Activated CD4-positive, CD25-positive, alpha-beta regulatory T cell treated with anti-CD3 and anti-CD28 coated beads, Interleukin-2, amount 50 U/mL, for 16 hours (primary cell): Measurements from ENCODE around the gene ADARB2.

Source experiments
- DNase-seq: peaks from one replicate; pipeline ENCODE4 v3.0.0-alpha.2; 2020; ENCODE audit warnings: low read depth, low spot score

Gene ADARB2

GRCh38 chr10:1194161-1194560 is 543.2 kb downstream of the ADARB2 start:
- no peak for DNase-seq

GRCh38 chr10:1193561-1193960 is 543.8 kb downstream of the ADARB2 start:
- DNase-seq: no peak

GRCh38 chr10:1191752-1192151 is 545.6 kb downstream of the ADARB2 start:
- DNase-seq: no peak

- DNase-seq: no peak
These were observed 546.4 kb downstream of the ADARB2 start for GRCh38 chr10:1190791-1191490.

- no peak for DNase-seq
These were observed 547.3 kb downstream of the ADARB2 start for GRCh38 chr10:1190052-1190395.

DNA sequence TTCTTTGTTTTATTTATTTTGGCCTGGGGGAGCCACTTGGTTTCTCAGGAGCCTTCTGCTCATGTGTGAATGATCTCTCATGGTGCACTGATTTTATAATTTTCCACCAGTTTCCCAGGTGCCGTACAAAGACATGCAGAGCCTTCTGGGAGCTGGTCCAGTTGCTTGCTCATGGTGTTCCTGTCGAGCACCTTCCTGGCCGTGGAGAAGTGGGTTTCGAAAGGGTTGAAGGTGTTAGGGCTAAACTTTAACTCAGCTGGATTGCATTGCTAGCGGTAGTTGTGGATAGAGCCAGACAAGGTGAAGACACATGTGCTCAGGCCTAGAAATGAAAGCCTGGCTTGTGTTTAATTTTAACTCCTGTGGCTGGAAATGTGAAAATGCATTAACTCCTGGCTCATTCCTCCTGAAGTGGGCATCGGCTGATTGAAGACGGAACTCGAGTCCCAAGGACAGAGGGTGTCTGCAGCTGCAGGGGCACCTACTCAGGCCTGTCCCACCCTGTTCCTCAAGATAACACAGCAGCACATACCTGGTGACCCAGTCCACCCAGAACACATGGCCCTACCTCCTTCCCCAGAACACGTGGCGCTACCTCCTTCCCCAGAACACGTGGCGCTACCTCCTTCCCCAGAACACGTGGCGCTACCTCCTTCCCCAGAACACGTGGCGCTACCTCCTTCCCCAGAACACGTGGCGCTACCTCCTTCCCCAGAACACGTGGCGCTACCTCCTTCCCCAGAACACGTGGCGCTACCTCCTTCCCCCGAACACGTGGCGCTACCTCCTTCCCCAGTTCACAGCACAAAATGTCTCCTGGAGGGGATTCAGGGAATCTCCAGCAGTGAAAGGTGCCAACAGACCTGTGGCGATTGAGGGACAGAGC is 547.9 kb downstream of the ADARB2 start:
- no peak for DNase-seq

GRCh38 chr10:1188558-1189135 is 548.7 kb downstream of the ADARB2 start:
- DNase-seq: no peak

DNA sequence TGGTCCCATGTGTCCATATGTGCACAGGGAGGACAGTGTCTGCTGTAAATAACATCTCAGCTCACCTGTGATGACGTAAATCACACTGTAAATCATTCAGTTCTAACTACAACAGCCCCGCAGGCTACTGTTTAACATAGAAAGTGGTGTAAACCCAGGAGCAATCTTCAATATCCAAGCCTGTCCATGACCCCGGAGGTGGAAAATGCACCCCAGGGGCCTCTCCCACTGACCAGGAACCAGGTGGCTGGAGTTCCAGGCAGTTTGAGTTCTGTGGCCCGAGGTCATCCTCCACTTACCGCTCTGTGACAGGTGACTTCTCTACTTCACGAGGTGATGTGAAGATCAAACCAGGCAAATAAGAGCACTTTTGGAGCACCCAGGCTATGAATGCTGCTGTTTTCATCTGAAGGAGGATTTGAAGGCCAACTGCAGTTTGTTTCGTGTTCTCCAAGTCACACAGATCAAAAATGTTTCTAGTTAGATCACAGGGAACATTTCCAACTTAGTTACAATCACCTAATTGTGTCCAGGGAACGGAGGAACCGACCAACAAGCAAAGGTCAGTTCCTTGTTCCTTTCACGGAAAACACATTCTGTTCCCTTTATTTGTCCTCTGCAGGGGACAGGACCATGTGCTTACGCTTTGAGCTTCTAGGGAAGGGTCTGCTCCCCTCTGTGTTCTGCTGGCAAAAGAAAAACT is 549.3 kb downstream of the ADARB2 start:
- DNase-seq: no peak

GRCh38 chr10:1187151-1187854 is 550.0 kb downstream of the ADARB2 start:
- DNase-seq: no peak

DNA sequence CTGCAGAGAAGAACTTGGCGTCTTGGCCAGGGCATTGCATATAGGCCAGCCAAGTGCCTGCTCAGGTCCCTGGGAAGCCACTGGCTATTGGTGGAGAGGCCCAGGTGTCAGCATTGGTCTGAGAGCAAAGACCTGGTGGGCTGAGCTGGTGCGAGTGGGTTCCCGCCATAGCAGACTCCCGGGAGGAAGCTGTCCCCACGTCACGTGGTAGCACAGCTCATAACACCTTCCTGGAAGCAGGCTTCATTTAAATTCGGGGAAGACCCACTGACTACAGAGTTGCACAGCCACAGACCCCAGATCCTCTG is 550.7 kb downstream of the ADARB2 start:
- DNase-seq: no peak

DNA sequence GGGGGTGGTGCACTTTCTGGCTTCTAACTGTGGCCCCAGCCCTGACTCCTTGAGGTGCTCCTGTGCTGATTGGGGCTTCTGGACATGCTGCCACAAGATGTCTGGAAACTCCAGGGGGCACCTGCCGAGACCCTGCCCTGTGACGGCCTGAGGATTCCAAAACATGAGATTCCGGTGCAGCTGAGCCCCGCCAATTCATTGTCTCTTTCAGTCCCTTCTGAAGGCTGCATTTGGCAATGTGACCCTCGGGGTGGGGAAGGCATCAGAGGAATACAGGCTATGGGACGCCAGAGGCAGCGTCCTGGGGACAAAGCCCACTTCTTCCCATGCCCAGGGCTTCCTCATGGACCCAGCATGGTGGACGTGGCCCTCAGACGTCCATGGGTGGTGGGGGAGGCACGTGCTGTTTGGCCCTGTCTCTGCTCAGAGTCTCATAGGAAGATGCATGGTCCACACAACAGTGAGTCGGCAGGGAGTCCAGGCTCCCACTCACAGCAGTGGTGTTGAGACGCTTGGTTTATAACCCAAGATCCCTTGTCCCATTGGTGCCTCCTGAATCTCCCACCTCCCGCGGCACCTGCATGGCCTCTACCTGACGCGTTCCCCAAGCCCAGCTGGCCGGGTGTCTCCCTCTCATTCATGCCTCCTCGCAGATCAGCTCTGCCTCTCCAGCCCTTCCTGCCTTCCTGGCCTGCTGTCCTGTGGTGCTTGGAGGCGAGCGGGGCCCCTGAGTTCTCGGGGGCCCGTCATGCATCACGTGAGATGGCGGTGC is 551.2 kb downstream of the ADARB2 start:
- no peak for DNase-seq

DNA sequence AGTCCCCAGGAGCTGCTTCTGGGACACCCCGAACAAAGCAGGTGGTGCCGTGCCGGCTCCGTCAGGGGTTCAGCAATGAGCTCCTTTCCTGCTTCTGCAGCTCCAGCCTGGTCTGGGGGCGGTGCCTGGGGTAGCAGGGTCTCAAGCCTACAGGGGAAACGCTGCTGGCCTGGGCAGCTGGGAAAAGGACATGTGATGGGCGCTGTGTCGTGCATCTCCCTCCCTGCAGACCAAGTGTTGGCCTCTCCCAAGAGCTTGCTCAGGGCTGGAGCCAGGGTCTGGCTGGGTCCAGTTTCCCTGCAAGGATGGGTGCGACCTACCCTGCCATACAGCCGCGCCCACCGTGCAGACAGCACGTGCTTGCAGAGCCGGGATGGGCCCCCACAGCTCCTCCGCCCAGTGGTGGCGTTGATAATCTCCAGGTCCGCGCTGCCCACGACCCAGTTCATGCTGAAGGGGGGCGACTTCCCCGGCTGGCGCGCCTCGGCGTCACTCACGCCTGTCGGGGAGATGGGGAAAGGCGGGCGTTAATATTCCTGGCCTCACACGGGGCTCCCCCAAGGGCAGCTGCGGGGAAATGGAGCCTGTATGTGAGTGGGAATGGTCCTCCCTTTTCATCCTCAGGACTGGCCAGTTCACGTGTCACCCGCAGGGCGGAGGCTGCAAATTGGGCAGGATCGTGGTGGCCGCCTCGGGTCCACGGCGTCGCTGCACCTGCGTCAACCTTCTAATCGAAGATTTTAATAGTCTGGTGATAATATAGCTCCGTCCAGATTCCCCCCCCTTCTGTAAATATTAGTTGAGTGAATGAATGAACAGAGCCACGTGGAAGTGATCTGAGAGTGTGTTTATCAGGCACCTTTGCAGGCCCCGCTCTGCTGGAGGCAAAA is 552.5 kb downstream of the ADARB2 start:
- no peak for DNase-seq

DNA sequence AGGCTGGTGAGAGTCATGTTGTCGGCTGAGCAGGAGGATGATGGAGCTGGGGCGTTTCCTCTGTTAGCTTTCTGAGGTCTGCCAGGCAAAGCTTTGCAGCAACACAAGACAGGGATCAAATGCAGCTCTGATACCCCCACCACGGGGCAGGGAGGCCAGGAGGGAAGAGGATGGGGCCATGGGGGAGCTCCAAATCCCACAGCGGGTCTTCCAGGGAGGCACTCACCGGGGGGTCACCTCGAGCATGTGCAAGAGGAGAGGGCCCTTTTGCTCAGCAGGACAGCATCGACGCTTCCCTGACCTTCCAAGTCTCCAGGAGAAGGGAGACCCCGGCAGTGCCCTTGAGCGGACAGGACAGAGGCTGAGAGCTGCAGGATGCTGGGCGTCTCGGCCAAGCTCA is 553.6 kb downstream of the ADARB2 start:
- DNase-seq: no peak

GRCh38 chr10:1183033-1183396 is 554.3 kb downstream of the ADARB2 start:
- no peak for DNase-seq

DNA sequence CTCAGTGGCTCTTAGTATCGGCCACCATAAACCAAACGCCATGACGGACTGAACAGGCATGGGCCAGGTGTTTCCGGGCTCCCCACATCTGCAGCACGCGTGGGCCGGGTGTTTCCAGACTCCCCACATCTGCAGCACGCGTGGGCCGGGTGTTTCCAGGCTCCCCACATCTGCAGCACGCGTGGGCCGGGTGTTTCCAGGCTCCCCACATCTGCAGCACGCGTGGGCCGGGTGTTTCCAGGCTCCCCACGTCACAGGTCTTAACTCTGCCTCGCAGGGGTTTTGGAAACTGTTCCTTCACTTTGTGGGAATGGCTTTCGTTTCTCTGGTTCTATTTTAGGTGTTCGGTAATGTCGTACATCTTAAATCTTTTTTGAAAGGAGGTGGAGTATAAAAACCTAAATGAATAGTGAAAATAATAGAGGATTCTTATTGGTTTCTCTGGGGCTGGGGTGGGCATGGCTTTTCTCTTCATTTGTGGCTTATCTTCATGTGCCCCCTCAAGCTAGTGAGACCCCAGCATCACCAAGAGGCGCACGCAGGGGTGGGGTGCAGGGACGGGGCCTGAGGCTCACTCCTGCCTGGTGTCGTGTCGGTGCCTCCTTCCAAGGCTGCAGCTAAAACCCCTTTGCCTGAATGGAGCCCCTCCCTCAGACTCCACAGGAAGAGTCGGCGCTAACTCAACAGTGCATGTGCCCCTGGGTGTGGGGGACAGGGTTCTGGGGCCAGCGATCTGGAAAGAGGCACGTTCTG is 554.9 kb downstream of the ADARB2 start:
- DNase-seq: no peak

DNA sequence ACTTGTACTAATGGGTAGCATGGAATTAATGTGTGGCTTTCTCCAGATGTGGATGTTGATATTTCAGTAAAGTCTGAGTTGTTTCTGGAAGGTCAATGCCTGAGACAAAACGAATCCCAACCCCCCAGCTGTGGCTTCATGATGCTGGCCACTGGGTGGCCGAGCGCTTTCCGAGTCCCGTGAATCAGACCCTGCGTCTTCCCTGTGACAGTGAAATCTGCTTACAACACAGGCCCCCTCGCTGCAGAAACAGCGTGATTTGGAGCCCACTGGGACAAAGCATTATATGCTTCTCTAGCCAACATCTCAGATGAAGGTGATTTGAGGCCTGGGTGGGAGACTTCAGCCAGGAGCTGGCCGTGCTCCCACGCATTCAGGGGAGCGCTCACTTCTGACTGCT is 556.5 kb downstream of the ADARB2 start:
- no peak for DNase-seq

DNA sequence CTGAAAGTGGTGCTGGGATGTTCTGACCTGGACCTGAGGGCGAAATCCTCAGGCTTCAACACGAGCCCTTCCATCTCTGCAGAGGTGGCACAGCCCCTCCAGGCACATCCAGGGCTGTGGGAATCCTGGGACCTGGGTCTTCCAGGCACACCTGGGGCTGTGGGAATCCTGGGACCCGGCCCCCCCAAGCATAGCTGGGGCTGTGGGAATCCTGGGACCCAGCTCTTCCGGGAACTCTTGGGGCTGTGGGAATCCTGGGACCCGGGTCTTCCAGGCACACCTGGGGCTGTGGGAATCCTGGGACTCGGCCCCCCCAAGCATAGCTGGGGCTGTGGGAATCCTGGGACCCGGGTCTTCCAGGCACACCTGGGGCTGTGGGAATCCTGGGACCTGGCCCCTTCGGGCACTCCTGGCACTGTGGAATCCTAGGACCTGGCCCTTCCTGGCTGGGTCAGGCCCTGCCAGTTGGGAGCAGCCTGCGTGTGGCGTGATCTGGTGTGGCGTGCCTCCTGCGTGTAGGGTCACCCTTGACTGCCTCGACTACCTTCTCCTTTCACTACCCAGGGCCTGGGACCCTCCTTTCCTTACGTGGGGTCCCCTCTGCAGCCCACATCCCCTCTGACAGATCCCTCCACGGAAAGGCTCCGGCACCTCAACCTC is 557.1 kb downstream of the ADARB2 start:
- no peak for DNase-seq

DNA sequence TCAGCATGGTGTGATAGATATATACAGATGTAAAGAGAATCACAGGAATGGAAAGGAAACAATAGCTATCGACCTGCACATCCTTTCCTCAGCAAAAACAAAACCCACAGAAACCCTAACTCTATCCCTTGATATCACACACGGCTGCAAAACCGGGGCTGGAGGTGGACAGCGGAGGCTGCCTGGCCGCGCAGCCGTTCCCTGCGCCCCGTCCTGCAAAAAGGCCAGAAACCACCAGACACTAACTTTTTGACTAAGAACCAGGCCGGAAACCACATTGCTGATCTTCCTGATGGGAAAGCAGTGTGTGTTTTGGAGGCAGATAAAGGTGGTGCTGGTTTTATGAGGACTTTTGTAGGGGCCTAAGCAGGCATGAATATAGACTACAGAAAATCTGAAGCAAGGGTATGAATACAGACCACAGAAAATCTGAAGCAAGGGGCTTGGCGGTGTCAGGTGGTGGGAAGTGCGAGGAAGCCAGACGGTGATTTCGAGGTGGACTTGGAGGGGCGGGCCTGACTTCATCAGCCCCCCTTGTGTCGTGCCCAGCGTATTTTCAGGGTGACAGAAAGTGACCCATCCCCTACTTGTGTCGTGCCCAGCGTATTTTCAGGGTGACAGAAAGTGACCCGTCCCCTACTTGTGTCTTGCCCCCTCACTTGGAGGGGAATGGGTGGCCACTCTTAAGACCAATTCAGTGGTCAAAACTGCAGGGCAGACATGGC is 557.8 kb downstream of the ADARB2 start:
- no peak for DNase-seq
